HG03571 (cell line): ENCODE data around the gene PPP4R3B.

Source experiments
- ATAC-seq: cut with Tn5 transposase; IDR thresholded peaks from one replicate; pipeline ENCODE4 v1.9.1; 2021; ENCODE audit not compliant: unreplicated experiment

PPP4R3B gene

DNA sequence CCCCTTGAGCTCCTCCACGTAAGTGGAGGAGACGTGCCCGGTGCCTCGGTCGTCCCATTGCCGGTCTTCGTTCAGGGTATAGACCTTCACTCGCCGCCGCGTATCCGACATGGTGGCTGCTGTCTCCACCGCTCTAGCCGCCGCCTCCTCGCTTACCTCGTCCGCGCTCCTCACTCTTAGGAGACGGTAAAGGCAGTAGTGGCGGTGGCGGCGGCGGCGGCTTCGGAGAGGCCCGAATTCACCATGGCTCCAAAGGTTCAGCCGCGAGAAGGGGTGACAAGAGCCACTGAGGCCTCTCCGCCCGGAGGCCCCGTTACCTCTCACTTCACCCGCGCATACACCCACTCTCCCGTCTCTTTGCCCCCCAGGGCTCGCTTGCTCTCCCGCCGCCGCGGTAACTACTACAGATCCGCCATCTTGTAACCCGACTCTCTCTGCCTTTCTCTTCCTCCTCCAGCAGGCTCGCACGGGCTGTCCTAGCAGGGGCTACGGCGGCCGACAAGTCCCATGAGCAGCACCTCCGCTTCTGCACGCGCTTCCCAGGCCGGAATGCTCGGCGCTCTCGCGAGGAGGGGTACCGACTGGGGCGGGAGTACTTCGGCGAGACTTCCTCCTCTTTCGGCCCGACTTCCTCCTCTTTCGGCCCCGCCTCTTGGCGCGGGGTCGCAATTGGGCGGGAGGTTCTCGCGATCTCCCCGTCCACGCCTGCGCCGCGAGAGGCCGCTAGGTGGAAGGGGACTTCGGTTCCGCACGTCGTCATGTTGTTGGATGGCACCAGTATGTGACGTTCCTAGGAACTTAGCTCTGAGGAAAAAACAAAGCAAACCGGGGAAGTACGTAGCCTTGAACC lies at the start of gene PPP4R3B:
Gene PPP4R3B, minus strand, starts transcription at position 448 of the 850 bp plus-strand sequence. Its CDS starts 337 bp downstream, at position 111.
- ATAC-seq: peak; percentile 77

DNA sequence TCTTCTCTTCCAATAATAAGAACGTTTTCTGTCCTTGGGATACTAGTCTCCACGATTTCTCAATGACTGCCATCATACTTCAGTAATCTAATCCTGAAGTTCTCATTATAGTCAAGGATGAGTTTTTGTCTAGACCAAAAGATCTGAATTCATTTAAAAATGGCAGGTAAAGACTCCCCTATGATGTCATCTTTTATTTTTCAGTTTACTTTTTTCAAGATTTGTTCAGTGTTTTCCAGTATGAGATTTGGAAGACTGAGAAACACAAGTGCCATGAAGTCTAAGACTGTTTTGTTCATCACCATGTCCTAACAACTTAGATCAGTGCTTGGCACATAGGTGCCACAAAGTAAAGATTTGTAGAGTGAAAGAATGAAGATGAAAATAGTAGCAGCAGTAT lies 35.8 kb upstream of the PPP4R3B start:
- ATAC-seq: no peak

DNA sequence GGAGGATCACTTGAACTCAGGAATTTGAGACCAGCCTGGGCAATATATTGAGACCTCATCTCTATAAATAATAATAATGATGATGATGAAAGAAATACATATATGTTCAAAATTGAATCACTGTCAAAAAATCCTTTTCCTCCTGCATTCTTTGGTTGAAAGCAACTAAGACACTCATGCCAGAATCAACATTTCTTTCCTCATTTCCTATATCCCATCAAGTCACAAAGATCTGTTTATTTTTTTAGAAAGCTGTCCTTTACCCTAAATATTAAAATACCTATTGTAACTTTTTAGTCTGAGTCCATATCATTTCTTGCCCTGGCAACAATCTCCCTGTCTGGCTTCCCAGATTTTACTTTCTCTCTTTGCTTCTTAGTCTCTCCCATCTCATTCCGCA lies 31.8 kb upstream of the PPP4R3B start:
- ATAC-seq: no peak

DNA sequence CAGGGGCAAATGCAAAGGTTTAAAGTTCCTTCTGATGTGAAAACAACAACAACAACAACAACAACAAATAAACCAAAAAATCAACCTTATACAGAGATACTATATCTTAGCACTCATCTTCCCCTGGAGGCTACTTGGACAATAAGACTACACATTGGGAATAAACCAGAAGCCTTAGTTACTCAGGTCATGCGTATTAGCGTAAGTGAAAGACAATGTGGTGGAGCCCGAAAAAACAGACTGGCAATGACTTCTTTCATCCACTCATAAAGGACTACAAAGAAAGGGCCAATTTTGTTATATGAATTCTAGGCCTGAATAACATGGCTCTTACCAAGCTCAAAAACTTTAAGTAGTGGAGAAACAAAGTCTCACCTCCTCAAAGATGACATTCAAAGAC lies 19.4 kb upstream of the PPP4R3B start:
- ATAC-seq: no peak

DNA sequence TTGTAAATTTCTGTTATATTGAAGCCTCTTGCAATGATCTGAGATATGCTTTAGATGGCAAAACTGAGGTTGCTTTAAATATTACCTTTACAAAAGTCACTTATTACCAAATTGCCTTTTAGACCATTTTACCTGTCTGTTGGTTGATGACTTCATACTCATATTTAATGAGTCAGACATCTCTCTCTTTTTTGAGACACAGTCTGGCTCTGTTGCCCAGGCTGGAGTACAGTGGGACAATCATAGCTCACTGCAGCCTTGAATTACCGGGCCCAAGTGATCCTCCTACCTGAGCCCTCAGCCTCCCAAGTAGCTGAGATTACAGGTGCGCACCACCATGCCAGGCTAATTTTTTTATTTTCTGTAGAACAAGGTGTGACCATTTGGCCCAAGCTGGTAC lies 11.5 kb upstream of the PPP4R3B start:
- ATAC-seq: no peak

DNA sequence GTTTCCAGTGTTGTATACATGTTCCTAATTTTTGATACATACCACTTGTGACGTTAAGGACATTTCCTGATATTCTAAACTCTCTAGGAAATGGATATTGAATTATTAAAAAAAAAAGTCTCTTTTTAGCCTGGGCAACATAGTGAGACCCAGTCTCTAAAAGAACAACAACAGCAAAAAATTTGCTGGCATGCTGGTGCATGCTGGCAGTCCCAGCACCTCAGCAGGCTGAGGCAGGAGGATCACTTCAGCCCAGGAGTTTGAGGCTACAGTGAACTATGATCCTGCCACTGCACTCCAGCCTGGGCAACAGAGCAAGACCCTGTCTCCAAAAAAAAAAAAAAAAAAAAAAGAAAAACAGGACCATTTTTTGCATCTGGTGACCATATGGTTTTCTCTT lies 10.5 kb upstream of the PPP4R3B start:
- ATAC-seq: no peak

DNA sequence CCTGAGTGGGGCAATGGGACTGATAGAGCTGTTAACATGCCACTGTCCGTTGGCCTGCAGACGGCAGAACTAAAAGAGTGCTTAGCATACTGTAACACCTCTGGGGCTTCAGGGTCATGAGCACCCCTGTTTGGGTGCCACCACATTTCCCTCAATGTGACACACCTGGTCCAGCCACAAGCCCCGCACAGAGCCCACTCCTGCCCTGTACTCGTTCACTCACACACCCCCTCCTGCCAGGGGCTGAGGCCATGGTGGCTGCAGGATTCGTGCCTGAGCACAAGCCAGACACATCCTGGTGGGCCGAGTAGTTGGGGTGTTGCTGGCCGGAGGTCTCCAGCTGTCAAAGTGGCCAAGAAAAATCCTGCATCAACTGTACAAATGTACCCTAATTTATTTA lies 4.4 kb upstream of the PPP4R3B start:
- no peak for ATAC-seq

DNA sequence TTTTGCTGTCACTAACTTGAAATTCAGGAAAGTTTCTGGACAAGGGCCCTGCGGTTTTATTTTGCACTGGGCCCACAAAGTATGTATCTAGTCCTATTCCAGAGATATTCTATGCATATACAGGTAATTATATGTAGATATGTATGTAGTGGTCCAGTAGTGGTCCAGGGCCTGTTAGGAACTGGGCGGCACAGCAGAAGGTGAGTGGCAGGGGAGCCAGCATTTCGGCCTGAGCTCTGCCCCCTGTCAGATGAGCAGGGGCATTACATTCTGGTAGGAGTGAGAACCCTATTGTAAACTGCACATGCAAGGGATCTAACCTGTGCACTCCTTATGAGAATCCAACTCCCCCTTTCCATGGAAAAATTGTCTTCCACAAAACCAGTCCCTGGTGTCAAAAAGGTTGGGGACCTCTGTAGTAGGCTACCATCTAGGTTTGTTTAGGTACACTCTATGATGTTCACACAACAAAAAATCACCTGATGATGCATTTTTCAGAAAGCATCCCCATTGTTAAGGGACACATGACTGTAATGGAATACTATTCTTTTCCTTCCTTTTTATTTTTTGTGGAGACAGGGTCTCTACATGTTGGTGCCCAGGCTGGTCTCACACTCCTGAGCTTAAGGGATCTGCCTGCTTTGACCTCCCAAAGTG lies 2.8 kb upstream of the PPP4R3B start:
- no peak for ATAC-seq

DNA sequence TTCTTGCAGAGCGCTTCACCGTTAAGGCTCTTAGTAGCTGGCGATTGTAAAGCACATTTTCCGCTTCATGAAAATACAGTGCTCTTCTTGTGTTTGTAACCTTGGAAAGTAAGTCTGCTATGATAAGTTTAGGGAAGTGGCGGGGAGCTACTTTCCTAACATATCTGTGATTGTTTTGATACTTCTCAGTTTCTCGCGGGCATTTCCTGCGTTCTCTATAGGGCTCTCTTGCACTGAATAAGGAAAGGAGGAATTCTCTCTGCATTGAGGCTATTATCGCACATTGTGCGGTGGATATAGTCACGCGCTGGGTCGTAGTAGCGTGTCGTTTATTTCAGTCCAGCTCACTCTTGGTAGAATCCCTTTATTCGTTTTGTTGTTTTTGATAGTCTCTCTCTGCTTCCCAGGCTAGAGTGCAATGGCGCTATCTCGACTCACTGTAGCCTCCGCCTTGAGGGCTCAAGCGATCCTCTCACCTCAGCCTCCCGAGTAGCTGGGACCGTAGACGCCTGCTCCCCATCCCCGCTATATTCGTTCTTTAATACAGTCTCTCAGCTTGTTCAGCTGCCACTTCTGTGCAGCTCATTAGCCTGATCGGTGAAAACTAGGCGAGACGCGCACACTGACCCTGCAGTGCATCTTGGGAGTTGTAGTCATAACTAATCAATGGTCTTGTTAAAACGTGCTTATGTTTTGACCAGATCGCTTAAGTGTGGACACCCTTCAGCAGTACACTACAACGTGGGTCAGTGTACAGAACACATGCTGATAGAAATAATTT lies 1.0 kb upstream of the PPP4R3B start:
- peak; percentile 31 for ATAC-seq

DNA sequence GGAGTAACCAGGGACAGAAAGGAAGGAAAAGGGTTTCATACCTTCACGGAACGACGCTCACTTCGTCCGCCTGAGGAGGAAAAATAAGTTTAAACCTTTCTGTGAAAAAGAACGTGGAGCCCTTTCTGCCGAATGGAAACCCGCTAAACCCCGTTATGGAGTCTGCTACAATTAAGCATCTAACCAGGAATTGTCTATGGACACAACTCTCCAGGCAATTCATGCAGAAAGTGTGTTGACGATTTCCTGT lies 528 bp upstream of the PPP4R3B start:
- ATAC-seq: no peak

DNA sequence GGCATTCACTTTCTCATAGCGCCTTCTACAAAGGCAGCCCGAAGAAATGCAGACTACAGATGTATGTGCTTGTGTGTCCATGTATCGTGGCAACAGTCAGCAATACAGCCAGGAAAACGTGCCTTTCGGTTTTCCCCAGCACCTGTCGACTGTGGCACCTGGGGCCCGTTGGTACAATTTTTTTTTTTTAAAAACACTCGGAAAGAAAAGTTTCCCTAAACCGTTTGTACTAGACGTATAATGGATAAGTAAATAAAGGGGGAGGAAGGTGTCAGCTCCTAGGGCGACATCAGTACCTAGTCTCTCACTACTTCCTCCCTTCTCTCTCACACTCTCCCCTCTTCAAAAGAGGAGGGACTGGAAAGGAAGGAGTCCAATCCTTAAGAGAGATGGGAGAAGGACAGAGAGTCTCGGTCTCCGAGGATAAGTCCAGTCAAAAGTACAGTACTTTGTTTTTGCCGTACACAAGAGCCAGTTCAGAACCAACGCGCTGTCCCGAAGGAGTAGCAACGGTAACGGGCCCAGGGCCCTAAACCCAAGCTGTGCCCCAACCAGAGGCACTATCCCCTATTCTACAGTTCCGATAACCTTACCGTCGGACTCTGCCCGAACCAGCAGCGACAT lies 759 bp downstream of the PPP4R3B start:
- peak; percentile 15 for ATAC-seq

DNA sequence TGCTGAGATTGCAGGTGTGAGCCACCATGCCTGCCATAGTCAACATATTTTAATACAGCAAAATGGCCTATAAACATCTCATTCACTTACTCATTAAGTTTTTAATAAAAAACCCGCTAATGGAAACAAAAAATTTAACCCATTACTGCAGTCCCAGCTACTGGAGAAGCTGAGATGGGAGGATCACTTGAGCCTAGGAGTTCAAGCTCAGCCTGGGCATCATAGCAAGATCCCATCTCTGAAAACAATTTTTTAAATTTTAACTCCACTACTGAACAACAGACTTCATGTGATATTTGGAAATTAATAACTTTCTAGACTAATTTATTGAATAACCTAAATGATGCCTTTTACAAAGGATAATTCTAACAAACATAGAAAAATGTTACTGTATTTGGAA lies 5.4 kb downstream of the PPP4R3B start:
- no peak for ATAC-seq

DNA sequence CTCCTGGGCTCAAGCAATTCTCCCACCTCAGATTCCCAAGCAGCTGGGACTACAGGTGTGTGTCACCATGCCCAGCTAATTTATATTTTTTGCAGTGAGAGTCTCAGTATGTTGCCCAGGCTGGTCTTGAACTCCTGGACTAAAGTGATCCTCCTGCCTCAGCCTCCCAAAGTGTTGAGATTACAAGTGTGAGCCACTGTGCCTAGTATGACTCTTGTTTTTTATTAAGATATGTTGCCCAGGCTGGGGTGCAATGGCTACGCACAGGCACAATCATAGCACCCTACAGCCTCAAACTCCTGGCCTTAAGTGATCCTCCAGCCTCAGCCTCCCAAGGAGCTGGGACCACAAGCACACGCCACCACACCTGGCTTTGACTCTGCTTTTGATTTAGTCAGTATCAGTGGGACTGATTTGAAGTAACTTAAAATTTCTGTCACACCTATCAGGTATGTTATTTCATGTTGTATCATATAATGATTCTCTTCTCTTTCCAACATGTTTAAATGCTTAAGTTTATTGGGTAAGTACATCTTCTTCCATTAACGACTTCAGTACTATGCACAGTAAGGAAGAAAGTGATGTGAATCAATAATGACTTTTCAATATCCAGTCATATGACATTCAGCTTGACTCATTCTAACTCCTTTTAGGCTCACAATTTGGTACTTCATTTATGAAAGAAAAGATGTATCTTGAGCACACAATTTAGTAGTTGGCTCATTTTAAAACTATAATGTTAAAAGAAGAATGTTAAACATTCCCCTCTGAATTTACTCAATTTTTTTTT lies 6.3 kb downstream of the PPP4R3B start:
- ATAC-seq: no peak

DNA sequence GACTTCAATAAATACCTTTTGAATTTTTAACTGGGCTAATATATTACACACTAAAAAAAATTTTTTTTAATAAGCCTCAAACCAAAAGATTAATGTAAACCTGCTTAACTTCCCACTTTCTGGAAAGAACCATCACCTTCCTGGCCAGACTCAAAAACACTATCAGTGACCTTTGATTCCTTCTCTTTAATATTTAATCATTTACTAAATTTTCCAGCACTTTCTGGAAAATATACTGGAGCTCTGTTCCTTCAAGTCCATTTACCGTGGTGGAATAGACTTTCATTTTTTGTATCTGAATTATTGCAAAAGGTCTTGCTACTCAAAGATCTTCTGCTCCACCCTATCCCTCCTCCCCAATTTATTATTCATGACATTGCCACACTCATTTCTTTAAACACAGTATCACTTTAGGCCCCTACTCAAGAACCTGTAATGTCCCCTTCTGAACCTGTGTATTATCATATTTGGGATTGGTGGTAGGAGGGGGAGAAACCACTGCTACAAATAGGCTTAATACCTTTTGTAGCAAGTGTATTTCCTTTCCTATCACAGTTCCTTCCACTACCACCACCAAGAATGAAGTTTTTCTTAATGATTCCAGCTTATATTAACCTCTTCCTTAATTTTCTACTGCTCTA lies 7.4 kb downstream of the PPP4R3B start:
- no peak for ATAC-seq

DNA sequence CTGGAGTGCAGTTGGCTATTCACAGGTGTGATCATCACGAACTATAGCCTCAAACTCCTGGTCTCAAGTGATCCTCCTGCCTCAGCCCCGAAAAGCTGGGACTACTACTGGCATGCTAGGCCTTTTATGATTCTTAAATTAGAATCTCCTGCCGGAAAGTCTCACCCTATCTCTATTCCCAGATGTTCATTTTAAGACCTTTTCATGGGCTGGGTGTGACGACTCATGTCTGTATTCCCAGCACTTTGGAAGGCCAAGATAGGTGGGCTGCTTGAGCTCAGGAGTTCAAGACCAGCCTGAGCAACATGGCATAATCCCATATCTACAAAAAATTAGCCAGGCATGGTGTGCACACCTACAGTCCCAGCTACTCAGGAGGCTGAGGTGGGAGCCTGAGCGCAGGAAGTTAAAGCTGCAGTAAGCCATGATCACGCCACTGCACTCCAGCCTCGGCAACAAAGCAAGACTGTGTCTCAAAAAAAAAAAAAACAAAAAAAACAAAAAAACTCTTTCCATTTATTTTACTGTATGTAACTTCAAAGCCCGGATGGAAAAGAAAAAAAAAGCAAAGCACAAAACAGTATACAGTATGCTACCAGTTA lies 8.1 kb downstream of the PPP4R3B start:
- ATAC-seq: no peak

DNA sequence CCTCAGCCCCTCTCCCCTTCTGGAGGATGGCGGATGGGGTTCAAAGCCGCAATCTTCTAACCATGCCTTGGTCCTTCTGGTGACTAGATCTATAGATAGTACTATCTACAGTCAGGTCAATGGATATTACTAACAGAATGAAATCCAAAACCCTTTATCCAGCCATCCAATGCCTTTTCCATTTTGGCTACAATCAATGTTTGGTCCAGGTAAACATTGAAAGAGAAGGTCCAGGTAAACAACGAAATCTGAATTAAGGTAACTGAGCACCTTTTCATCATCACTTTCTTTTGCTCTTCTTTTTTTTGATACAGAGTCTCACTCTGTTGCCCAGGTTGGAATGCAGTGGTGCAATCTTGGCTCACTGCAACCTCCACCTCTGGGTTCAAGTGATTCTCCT lies 9.7 kb downstream of the PPP4R3B start:
- no peak for ATAC-seq

DNA sequence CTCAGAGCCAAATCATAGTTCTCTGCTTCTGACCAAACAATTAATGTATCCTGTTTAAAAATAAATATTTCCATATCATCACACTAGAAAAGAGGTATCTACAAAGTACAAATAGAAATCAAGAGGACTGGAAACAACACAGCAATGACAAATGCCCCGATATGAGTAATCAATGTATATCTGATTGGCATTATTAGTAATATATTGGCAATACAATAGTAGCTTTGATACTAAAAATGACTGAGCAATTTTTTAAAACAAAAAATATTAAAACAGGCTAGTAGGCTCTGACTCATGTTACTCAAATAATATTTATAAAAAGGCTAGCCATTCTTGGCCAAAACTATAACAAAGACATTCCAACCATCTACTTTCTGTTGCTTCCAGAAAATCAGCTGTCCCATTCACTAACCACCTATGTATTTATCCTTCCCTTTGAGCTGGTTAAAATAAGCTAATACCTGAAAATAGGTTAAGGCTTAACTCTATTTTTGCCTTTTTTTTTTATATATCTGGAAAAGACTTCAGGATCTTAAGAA lies 13.3 kb downstream of the PPP4R3B start:
- ATAC-seq: no peak

DNA sequence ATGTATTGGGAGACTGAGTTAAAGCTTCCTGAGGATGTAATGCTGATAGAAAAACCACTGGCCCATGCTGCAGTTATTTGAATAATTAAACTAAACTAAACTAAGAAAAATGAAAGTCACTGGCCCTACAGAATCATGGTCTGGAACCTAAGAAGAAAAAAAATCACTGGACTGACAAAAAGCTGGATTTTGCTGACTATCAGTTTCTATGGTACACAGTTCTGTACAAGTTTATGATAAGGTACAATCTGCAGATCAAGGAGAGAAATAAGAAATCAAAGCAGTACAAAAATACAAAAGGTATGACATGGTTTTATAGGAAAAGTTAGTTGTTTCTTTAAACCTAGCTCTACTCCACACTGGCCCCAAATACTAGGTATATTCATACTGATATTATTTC lies 15.6 kb downstream of the PPP4R3B start:
- no peak for ATAC-seq

DNA sequence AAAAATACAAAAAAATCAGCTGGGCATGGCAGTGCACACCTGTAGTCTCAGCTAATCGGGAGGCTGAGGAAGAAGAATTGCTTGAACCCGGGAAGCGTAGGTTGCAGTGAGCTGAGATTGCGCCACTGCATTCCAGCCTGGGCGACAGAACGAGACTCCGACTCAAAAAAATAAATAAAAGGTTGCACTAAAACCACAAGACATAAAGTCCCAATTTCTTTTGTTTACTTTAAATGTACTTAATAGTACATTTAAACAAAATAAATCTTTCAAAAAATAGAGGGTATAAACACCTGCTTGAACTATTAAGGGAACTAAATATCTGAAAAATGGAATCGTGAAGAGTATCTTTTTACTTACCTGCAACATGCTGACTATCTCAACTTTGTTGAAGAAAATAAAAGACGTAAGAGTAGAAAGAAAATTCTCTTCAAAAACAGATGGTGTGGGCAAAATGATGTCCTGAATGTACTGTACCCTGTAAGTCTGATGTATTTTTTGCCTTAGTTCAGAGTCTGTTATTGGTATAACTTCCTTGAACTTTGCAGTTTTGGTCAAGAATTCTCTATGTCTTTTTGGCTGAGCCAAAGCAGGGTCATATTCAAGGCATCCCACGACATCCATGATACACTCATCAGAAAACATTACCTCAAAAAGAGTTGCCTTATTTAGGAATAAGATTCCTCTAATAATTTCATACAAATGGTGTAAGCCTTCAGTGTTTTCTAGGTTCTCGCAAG lies 19.2 kb downstream of the PPP4R3B start:
- ATAC-seq: no peak
